NK-92 treated with Interleukin-12 subunit alpha and Interleukin-12 subunit beta, amount 100 ng/mL, for 24 hours (cell line): ENCODE data around the gene TPPP.
A peak's percentile ranks its signal among the peaks of the same experiment; 100 is the strongest.

Source experiments
- DNase-seq: peaks from one replicate; lab custom pipeline; 2025; lab: John Stamatoyannopoulos, UW

TPPP gene

GRCh38 chr5:624951-625230, 68.3 kb downstream of the TPPP start:
- DNase-seq: no peak

- no peak for DNase-seq
Observed at GRCh38 chr5:624118-624950, 68.8 kb downstream of the TPPP start.

GRCh38 chr5:623531-623930, 69.6 kb downstream of the TPPP start:
- no peak for DNase-seq

GRCh38 chr5:622946-623522, 70.1 kb downstream of the TPPP start:
- no peak for DNase-seq

GRCh38 chr5:622359-622758, 70.8 kb downstream of the TPPP start:
- no peak for DNase-seq

GRCh38 chr5:621341-621761, 71.8 kb downstream of the TPPP start:
- DNase-seq: no peak

GRCh38 chr5:620586-621180, 72.5 kb downstream of the TPPP start:
- DNase-seq: no peak

- DNase-seq: no peak
Observed at GRCh38 chr5:620152-620551, 73.0 kb downstream of the TPPP start.

- DNase-seq: no peak
Observed at GRCh38 chr5:619444-619843, 73.7 kb downstream of the TPPP start.

- DNase-seq: no peak
Observed at GRCh38 chr5:618450-618849, 74.7 kb downstream of the TPPP start.

GRCh38 chr5:617896-618295, 75.3 kb downstream of the TPPP start:
- no peak for DNase-seq

- no peak for DNase-seq
Observed at GRCh38 chr5:616484-617039, 76.6 kb downstream of the TPPP start.

- DNase-seq: no peak
Observed at GRCh38 chr5:612498-613424, 80.4 kb downstream of the TPPP start.

GRCh38 chr5:611731-612486, 81.2 kb downstream of the TPPP start, which contains the start of gene CEP72:
TSS of gene CEP72 (plus strand) at chr5:612340. CDS start at chr5:612362, 22 bp downstream.
- peak; percentile 88 for DNase-seq

GRCh38 chr5:610744-611730, 82.1 kb downstream of the TPPP start:
- DNase-seq: no peak

GRCh38 chr5:610011-610743, 83.0 kb downstream of the TPPP start:
- DNase-seq: no peak
